HTR-8/SVneo (cell line): ENCODE data around the gene WLS.

Experiments
- DNase-seq: peaks from one replicate; pipeline ENCODE4 v3.0.0; 2011; ENCODE audit warnings: low spot score, mixed read lengths; ENCODE audit not compliant: insufficient read length
- FAIRE-seq: peaks from 2 replicates; lab custom pipeline; 2011; peaks lifted over from hg19 to GRCh38; lab: Jason Lieb, UNC

Gene WLS

GRCh38 chr1:68204977-68205630, 27.2 kb downstream of the WLS start:
- no peak for DNase-seq
- no peak for FAIRE-seq

GRCh38 chr1:68202239-68202832, 30.0 kb downstream of the WLS start:
- FAIRE-seq = no peak
- no peak for DNase-seq

- FAIRE-seq (no peak), DNase-seq (no peak)
These were observed 30.6 kb downstream of the WLS start for GRCh38 chr1:68201546-68202238.

- no peak for FAIRE-seq
- no peak for DNase-seq
These were observed 32.7 kb downstream of the WLS start for GRCh38 chr1:68199603-68200002.

GRCh38 chr1:68198752-68199151, 33.6 kb downstream of the WLS start:
- DNase-seq (no peak), FAIRE-seq (no peak)

GRCh38 chr1:68197891-68198290, 34.4 kb downstream of the WLS start:
- DNase-seq (no peak), FAIRE-seq (no peak)

GRCh38 chr1:68197461-68197860, 34.9 kb downstream of the WLS start:
- FAIRE-seq (no peak), DNase-seq (no peak)

- FAIRE-seq = no peak
- DNase-seq = no peak
These were observed 35.6 kb downstream of the WLS start for GRCh38 chr1:68196676-68197075.

GRCh38 chr1:68191717-68192116, 40.6 kb downstream of the WLS start:
- DNase-seq = no peak
- no peak for FAIRE-seq

- no peak for FAIRE-seq
- no peak for DNase-seq
These were observed 43.5 kb downstream of the WLS start for GRCh38 chr1:68188644-68189340.

- FAIRE-seq = no peak
These were observed 44.2 kb downstream of the WLS start for GRCh38 chr1:68188060-68188538.

GRCh38 chr1:68185743-68186142, 46.6 kb downstream of the WLS start:
- no peak for DNase-seq
- no peak for FAIRE-seq

More at GRCh38 chr1:68188060-68188538, 44.2 kb downstream of the WLS start:
- DNase-seq = no peak

GRCh38 chr1:68183895-68184294, 48.4 kb downstream of the WLS start:
- DNase-seq (no peak), FAIRE-seq (no peak)

- no peak for FAIRE-seq
- no peak for DNase-seq
These were observed 51.2 kb downstream of the WLS start for GRCh38 chr1:68181165-68181556.

- FAIRE-seq = no peak
- no peak for DNase-seq
These were observed 51.7 kb downstream of the WLS start for GRCh38 chr1:68180441-68181164.

- DNase-seq (no peak), FAIRE-seq (no peak)
These were observed 53.4 kb downstream of the WLS start for GRCh38 chr1:68178821-68179490.

GRCh38 chr1:68175621-68176398, 56.5 kb downstream of the WLS start:
- DNase-seq = no peak
- FAIRE-seq = no peak

- FAIRE-seq = no peak
- DNase-seq = no peak
These were observed 57.6 kb downstream of the WLS start for GRCh38 chr1:68174738-68175113.
